ENCODE data around the gene UCK1.
A peak's percentile ranks its signal among the peaks of the same experiment; 100 is the strongest.

Gene UCK1

GRCh38 chr9:131511416-131511815 lies 19.6 kb downstream of the UCK1 start:
- H3K27me3 ChIP-seq (ENCODE audit: insufficient read depth, low read length, poor library complexity), result no peaks in the 10 kb centered on the region
- H3K79me2 ChIP-seq (ENCODE audit: insufficient read depth, low read length), result no peaks in the 10 kb centered on the region
- H4K20me1 ChIP-seq (ENCODE audit: insufficient read depth, low read length), result no peaks in the 10 kb centered on the region
- ATAC-seq (ENCODE audit: insufficient read depth, low read depth) (no peak), DNase-seq (no peak)
- no peak overlapping the region for H3K4me3 ChIP-seq (ENCODE audit: low read depth in 1 of 2, low read length in 2 of 2)
- no peak overlapping the region for H2AFZ ChIP-seq (ENCODE audit: low read depth, low read length)
- H3K9me3 ChIP-seq (ENCODE audit: insufficient read depth, low read length, severe bottlenecking), result no peaks in the 10 kb centered on the region
- TF ChIP-seq, protein P1, sequence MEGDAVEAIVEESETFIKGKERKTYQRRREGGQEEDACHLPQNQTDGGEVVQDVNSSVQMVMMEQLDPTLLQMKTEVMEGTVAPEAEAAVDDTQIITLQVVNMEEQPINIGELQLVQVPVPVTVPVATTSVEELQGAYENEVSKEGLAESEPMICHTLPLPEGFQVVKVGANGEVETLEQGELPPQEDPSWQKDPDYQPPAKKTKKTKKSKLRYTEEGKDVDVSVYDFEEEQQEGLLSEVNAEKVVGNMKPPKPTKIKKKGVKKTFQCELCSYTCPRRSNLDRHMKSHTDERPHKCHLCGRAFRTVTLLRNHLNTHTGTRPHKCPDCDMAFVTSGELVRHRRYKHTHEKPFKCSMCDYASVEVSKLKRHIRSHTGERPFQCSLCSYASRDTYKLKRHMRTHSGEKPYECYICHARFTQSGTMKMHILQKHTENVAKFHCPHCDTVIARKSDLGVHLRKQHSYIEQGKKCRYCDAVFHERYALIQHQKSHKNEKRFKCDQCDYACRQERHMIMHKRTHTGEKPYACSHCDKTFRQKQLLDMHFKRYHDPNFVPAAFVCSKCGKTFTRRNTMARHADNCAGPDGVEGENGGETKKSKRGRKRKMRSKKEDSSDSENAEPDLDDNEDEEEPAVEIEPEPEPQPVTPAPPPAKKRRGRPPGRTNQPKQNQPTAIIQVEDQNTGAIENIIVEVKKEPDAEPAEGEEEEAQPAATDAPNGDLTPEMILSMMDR (IDR thresholded peaks at IDR 0.05; ENCODE audit: borderline replicate concordance, extremely low read depth, low read length, poor library complexity, severe bottlenecking), result no peak
- no peak for TF ChIP-seq EZH2 (IDR thresholded peaks at IDR 0.05; ENCODE audit: borderline replicate concordance, low read depth, low read length, severe bottlenecking)
- H3K4me1 ChIP-seq (ENCODE audit: insufficient read depth, low read length), result no peaks in the 10 kb centered on the region
- H3K4me2 ChIP-seq (ENCODE audit: insufficient read depth, low read length), result no peak overlapping the region
- H3K9ac ChIP-seq (ENCODE audit: low read depth, low read length), result no peak overlapping the region
- peaks cover 68% of the 10 kb centered on the region for H3K36me3 ChIP-seq (ENCODE audit: insufficient read depth, low read length)
- H3K27ac ChIP-seq (ENCODE audit: low read length), result no peak overlapping the region

GRCh38 chr9:131505012-131505411 lies 26.1 kb downstream of the UCK1 start:
- Histone ChIP-seq H3K4me2 (ENCODE audit: insufficient read depth, low read length) (no peak overlapping the region), H3K79me2 (ENCODE audit: insufficient read depth, low read length) (peaks cover 24% of the 10 kb centered on the region), H3K27me3 (ENCODE audit: insufficient read depth, low read length, poor library complexity) (no peaks in the 10 kb centered on the region), H3K9ac (ENCODE audit: low read depth, low read length) (no peak overlapping the region), H3K9me3 (ENCODE audit: insufficient read depth, low read length, severe bottlenecking) (no peaks in the 10 kb centered on the region), H3K4me3 (ENCODE audit: low read depth in 1 of 2, low read length in 2 of 2) (no peak overlapping the region), H3K4me1 (ENCODE audit: insufficient read depth, low read length) (peaks cover 40% of the 10 kb centered on the region), H4K20me1 (ENCODE audit: insufficient read depth, low read length) (no peaks in the 10 kb centered on the region), H2AFZ (ENCODE audit: low read depth, low read length) (no peak overlapping the region), H3K27ac (ENCODE audit: low read length) (no peak overlapping the region), H3K36me3 (ENCODE audit: insufficient read depth, low read length) (peaks cover 19% of the 10 kb centered on the region)
- no peak for ATAC-seq (ENCODE audit: insufficient read depth, low read depth)
- no peak for DNase-seq
- TF ChIP-seq, protein P1 (IDR thresholded peaks at IDR 0.05; ENCODE audit: borderline replicate concordance, extremely low read depth, low read length, poor library complexity, severe bottlenecking), result no peak
- TF ChIP-seq EZH2 (IDR thresholded peaks at IDR 0.05; ENCODE audit: borderline replicate concordance, low read depth, low read length, severe bottlenecking), result no peak

- Histone ChIP-seq H3K9me3 (ENCODE audit: insufficient read depth, low read length, severe bottlenecking) (no peaks in the 10 kb centered on the region), H2AFZ (ENCODE audit: low read depth, low read length) (peak overlapping the region; percentile 90), H3K79me2 (ENCODE audit: insufficient read depth, low read length) (peaks cover 24% of the 10 kb centered on the region), H3K9ac (ENCODE audit: low read depth, low read length) (peak overlapping the region; percentile 90), H4K20me1 (ENCODE audit: insufficient read depth, low read length) (no peaks in the 10 kb centered on the region), H3K4me2 (ENCODE audit: insufficient read depth, low read length) (peak overlapping the region; percentile 99), H3K4me1 (ENCODE audit: insufficient read depth, low read length) (peaks cover 51% of the 10 kb centered on the region), H3K4me3 (ENCODE audit: low read depth in 1 of 2, low read length in 2 of 2) (peak overlapping the region; percentile 65 to 96; a peak in 3 of 4 replicates), H3K36me3 (ENCODE audit: insufficient read depth, low read length) (peaks cover 22% of the 10 kb centered on the region), H3K27me3 (ENCODE audit: insufficient read depth, low read length, poor library complexity) (no peaks in the 10 kb centered on the region), H3K27ac (ENCODE audit: low read length) (peak overlapping the region; percentile 73)
- peak; percentile 35 for DNase-seq
- ATAC-seq (ENCODE audit: insufficient read depth, low read depth), result no peak
- TF ChIP-seq, protein P1 (IDR thresholded peaks at IDR 0.05; ENCODE audit: borderline replicate concordance, extremely low read depth, low read length, poor library complexity, severe bottlenecking), result no peak
- TF ChIP-seq EZH2 (IDR thresholded peaks at IDR 0.05; ENCODE audit: borderline replicate concordance, low read depth, low read length, severe bottlenecking), result no peak
Observed at GRCh38 chr9:131503626-131504465, 27.2 kb downstream of the UCK1 start.
